ENCODE results near the gene JPH3. TPM values are rescaled to one million over a fixed set of nuclear protein-coding genes. Genes with fewer than 3 reads are reported as not detected.

JPH3 gene
- polyA plus RNA-seq, 1 donor from 2014 or later = 22.2 TPM

DNA sequence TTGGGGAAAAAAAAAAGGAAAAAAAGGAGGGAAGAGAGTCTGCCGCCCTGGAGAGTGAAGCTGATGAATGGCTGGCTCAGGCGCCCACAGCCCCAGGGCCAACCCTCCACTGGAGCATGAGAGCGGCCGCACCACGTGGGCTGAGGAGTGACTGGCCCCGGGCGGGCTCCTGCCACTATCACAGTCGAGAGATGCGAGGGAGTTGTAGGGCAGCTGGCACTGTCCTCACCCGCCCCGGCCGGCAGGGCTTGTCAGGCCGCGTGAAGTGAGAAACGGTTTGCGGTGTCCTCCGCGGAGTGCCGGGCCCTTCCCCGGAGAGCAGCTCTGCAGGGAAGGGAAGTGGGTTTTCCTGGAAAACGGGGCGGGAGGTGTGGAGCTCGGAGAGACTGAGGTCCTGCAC, 45.9 kb downstream of the JPH3 start:
- Histone ChIP-seq H3K4me2 (ENCODE audit: low read length) (no peak overlapping the region), H3K27ac (ENCODE audit: low read length) (no peak overlapping the region), H3K4me3 (ENCODE audit: low read length) (no peak overlapping the region), H3K36me3 (ENCODE audit: insufficient read depth, low read length) (peaks cover 11% of the 10 kb centered on the region), H3K9ac (ENCODE audit: low read length) (no peak overlapping the region), H3K9me3 (ENCODE audit: low read length) (peaks cover 5% of the 10 kb centered on the region), H3K79me2 (replicated peaks; ENCODE audit: insufficient read depth, low read length) (no peaks in the 10 kb centered on the region), H4K20me1 (ENCODE audit: insufficient read depth) (no peaks in the 10 kb centered on the region), H2AFZ (ENCODE audit: low read depth, low read length) (no peak overlapping the region), H3K9me2 (ENCODE audit: insufficient read depth, low read length) (no peaks in the 10 kb centered on the region), H3F3A (ENCODE audit: insufficient read depth, low read length, poor library complexity, severe bottlenecking) (no peaks in the 10 kb centered on the region), H3K27me3 (ENCODE audit: insufficient read depth, low read depth, low read length) (no peaks in the 10 kb centered on the region)
- no peak for TF ChIP-seq SMC3 (conservative IDR thresholded peaks at IDR 0.05; ENCODE audit: poor library complexity)
- no peak for TF ChIP-seq POLR2AphosphoS5 (IDR thresholded peaks at IDR 0.05)
- TF ChIP-seq RAD21 (conservative IDR thresholded peaks at IDR 0.05) = no peak
- TF ChIP-seq TAF1 (IDR thresholded peaks at IDR 0.05; ENCODE audit: low read depth) = no peak
- TF ChIP-seq, protein P1, sequence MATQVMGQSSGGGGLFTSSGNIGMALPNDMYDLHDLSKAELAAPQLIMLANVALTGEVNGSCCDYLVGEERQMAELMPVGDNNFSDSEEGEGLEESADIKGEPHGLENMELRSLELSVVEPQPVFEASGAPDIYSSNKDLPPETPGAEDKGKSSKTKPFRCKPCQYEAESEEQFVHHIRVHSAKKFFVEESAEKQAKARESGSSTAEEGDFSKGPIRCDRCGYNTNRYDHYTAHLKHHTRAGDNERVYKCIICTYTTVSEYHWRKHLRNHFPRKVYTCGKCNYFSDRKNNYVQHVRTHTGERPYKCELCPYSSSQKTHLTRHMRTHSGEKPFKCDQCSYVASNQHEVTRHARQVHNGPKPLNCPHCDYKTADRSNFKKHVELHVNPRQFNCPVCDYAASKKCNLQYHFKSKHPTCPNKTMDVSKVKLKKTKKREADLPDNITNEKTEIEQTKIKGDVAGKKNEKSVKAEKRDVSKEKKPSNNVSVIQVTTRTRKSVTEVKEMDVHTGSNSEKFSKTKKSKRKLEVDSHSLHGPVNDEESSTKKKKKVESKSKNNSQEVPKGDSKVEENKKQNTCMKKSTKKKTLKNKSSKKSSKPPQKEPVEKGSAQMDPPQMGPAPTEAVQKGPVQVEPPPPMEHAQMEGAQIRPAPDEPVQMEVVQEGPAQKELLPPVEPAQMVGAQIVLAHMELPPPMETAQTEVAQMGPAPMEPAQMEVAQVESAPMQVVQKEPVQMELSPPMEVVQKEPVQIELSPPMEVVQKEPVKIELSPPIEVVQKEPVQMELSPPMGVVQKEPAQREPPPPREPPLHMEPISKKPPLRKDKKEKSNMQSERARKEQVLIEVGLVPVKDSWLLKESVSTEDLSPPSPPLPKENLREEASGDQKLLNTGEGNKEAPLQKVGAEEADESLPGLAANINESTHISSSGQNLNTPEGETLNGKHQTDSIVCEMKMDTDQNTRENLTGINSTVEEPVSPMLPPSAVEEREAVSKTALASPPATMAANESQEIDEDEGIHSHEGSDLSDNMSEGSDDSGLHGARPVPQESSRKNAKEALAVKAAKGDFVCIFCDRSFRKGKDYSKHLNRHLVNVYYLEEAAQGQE (IDR thresholded peaks at IDR 0.05; ENCODE audit: borderline replicate concordance) = no peak
- TF ChIP-seq EZH2 (IDR thresholded peaks at IDR 0.05; ENCODE audit: borderline replicate concordance, insufficient read depth, low read length, poor library complexity, severe bottlenecking) = no peak
- TF ChIP-seq MXI1 (conservative IDR thresholded peaks at IDR 0.05; ENCODE audit: poor library complexity, severe bottlenecking) = no peak
- TF ChIP-seq EP300 (conservative IDR thresholded peaks at IDR 0.05; ENCODE audit: poor library complexity, severe bottlenecking) = no peak
- TF ChIP-seq, protein P2, sequence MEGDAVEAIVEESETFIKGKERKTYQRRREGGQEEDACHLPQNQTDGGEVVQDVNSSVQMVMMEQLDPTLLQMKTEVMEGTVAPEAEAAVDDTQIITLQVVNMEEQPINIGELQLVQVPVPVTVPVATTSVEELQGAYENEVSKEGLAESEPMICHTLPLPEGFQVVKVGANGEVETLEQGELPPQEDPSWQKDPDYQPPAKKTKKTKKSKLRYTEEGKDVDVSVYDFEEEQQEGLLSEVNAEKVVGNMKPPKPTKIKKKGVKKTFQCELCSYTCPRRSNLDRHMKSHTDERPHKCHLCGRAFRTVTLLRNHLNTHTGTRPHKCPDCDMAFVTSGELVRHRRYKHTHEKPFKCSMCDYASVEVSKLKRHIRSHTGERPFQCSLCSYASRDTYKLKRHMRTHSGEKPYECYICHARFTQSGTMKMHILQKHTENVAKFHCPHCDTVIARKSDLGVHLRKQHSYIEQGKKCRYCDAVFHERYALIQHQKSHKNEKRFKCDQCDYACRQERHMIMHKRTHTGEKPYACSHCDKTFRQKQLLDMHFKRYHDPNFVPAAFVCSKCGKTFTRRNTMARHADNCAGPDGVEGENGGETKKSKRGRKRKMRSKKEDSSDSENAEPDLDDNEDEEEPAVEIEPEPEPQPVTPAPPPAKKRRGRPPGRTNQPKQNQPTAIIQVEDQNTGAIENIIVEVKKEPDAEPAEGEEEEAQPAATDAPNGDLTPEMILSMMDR (IDR thresholded peaks at IDR 0.05; ENCODE audit: poor library complexity, severe bottlenecking) = no peak

DNA sequence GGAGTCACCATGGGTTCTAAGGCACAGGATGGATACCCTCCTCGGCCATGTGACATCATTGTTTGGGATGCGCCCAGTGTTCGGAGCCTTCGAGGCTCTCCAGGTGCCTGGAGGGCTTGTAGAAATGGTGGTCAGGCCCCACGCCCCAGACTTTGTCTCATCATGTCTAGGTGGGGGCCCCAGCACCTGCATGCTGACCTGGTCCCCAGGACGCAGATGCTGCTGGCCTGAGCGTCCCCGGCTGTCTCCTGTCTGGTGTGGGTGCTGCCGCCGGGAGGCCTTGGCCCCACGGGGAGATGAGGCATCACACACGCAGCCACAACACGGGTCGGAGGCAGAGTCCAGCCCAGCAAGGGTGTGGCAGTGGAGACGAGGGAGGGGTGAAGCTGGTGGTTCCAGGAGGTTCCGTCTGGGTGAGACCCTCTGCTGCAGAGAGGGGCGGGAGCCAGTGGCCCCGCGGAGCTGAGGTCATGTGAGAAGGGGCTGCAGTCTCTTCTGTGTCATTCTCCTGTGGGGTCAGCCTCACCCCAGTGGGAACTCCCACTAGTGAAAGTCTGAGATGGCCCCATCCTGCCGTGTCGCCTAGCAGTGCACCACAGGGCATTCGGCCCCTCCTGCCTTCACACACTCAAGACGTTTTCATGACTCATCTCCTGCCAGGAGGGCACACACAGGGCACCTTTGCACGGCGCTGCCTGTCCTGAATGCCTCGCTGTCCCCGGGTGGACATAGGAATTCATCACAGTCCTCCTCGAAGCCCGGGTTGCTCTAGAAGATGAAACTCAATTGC, 46.6 kb downstream of the JPH3 start:
- H3K27me3 ChIP-seq (ENCODE audit: insufficient read depth, low read depth, low read length) = no peaks in the 10 kb centered on the region
- no peak overlapping the region for H3K4me3 ChIP-seq (ENCODE audit: low read length)
- no peak overlapping the region for H3K27ac ChIP-seq (ENCODE audit: low read length)
- no peaks in the 10 kb centered on the region for H3K9me2 ChIP-seq (ENCODE audit: insufficient read depth, low read length)
- H3K79me2 ChIP-seq (replicated peaks; ENCODE audit: insufficient read depth, low read length) = no peaks in the 10 kb centered on the region
- no peak overlapping the region for H2AFZ ChIP-seq (ENCODE audit: low read depth, low read length)
- H4K20me1 ChIP-seq (ENCODE audit: insufficient read depth) = no peaks in the 10 kb centered on the region
- H3K9ac ChIP-seq (ENCODE audit: low read length) = no peak overlapping the region
- TF ChIP-seq, protein P2 (IDR thresholded peaks at IDR 0.05; ENCODE audit: poor library complexity, severe bottlenecking) = no peak
- TF ChIP-seq EZH2 (IDR thresholded peaks at IDR 0.05; ENCODE audit: borderline replicate concordance, insufficient read depth, low read length, poor library complexity, severe bottlenecking) = no peak
- no peak for TF ChIP-seq SMC3 (conservative IDR thresholded peaks at IDR 0.05; ENCODE audit: poor library complexity)
- no peak for TF ChIP-seq MXI1 (conservative IDR thresholded peaks at IDR 0.05; ENCODE audit: poor library complexity, severe bottlenecking)
- TF ChIP-seq, protein P1 (IDR thresholded peaks at IDR 0.05; ENCODE audit: borderline replicate concordance) = no peak
- no peak for TF ChIP-seq POLR2AphosphoS5 (IDR thresholded peaks at IDR 0.05)
- TF ChIP-seq TAF1 (IDR thresholded peaks at IDR 0.05; ENCODE audit: low read depth) = no peak
- no peak for TF ChIP-seq EP300 (conservative IDR thresholded peaks at IDR 0.05; ENCODE audit: poor library complexity, severe bottlenecking)
- TF ChIP-seq RAD21 (conservative IDR thresholded peaks at IDR 0.05) = no peak
- H3K4me2 ChIP-seq (ENCODE audit: low read length) = no peak overlapping the region
- no peaks in the 10 kb centered on the region for H3F3A ChIP-seq (ENCODE audit: insufficient read depth, low read length, poor library complexity, severe bottlenecking)
- H3K36me3 ChIP-seq (ENCODE audit: insufficient read depth, low read length) = peaks cover 11% of the 10 kb centered on the region
- peaks cover 5% of the 10 kb centered on the region for H3K9me3 ChIP-seq (ENCODE audit: low read length)
